HG03571 (cell line): Measurements from ENCODE around the gene CCL2.

Experiments
- ATAC-seq: cut with Tn5 transposase; IDR thresholded peaks from one replicate; pipeline ENCODE4 v1.9.1; 2021; ENCODE audit not compliant: unreplicated experiment

CCL2 gene

DNA sequence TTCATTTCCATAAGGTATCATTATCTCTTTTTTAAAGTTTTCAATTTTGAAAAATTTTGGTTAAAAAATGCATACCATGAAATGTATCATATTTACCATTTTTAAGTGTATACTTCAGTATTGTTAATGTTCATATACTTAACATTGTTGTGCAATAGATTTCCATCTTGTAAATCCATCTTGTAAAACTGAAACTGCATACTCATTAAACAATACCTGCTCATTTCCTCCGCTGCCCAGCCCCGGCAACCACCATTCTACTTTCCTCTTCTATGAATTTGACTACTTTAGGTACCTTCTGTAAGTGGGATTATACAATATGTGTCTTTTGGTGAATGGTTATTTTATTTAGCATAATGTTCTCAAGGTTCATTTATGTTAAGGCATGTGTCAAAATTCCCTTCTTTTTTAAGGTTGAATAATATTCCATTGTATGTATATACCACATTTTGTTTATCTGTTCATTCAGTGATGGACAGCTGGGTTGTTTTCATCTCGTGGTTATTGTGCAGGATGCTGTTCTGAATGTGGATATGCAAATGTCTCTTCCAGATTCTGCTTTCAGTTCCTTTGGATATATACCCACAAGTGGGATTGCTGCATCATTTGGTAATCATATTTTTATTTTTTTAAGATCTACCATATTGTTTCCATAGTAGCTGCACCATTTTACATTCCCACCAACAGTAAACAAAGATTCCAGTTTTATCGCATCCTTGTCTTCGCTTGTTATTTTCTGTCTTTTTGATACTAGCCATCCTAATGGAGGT lies 6.7 kb downstream of the CCL2 start:
- ATAC-seq = no peak

DNA sequence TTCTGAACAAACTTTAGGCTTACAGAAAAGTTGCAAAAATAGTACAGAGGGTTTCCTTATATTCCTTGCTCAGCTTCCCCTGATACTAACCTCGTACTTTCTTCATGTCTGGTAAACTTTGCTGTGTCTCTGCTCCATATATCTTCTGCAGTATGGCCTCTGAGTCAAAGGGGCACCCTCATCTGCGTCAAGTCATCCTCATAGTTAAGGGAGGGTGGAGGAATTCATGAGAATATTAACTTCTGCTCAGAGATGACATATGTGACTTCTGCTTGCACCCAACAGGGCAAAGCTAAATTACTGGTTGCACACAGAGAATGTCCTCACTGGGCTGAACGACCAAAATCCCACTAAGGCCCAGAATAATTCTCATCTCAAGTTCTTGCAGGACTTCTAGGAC lies 10.6 kb downstream of the CCL2 start:
- no peak for ATAC-seq

DNA sequence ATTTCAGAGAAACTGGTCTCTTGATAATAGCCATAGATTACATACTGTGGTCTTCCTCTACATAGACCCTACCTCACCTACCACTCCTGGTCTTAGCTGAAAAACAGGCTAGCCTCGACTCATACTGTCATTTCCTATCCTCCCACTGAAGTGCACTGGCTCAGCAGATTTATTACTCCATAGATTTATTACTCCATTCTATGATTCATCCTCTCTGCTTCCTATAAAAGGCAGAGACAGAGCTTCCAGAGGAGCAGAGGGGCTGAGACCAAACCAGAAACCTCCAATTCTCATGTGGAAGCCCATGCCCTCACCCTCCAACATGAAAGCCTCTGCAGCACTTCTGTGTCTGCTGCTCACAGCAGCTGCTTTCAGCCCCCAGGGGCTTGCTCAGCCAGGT lies 14.9 kb downstream of the CCL2 start, which contains the start of gene CCL7:
Gene CCL7 (plus strand): TSS at position 253 of the 400 bp plus-strand sequence. CDS start 70 bp downstream, at position 323.
- no peak for ATAC-seq

DNA sequence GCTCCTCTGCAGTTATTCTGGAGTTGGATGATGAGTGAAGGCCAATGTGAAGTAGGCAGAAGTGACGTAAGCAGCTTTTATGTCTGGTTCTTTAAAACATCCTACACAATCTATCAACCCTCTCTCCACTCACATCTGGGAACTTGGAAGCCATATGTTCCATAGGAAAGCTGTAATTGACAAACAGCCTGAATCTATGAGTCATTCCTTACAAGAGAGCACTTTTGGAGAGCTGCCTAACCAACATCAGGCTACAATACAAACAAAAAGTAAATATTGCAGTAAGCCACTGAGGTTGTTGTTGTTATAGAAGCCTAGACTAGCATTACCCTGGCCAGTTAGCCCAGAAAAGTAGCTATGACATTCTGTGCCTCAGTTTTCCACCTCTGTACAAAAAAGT lies 20.8 kb downstream of the CCL2 start:
- no peak for ATAC-seq

DNA sequence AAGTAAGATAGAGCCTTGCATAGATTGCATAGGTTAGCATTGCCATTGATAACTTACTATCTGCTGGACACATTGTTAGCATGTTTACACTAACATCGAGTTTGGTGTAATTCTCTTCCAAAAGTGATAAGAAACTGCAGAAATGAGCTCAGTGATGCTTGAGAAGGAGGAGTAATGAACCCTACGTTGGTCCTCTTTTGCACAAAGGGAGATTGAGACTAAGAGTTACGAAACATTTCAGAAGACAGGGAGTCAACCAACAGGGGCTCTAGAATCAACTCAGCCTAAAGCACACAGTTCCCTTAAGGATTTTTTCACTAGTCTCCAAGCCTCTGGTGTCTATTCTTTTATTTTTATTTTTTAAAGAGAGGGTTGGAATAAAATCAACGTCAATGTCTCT lies 21.7 kb downstream of the CCL2 start:
- no peak for ATAC-seq

DNA sequence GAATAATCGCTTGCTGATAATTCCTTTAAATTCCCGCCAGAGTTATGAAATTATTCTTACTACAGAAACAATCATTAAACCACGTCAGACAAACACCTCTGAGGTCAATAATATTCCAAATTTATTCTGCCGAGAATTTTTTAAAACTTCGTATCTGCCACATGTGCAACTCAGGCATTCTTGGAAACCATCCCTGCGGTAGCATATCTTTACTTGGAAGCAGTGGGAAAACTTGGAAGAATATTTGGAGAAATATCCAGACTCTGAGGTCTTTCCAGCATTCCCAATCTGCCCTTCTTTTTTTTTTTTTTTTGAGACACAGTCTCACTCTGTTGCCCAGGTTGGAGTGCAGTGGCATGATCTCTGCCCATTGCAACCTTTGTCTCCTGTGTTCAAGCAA lies 28.5 kb downstream of the CCL2 start:
- no peak for ATAC-seq

DNA sequence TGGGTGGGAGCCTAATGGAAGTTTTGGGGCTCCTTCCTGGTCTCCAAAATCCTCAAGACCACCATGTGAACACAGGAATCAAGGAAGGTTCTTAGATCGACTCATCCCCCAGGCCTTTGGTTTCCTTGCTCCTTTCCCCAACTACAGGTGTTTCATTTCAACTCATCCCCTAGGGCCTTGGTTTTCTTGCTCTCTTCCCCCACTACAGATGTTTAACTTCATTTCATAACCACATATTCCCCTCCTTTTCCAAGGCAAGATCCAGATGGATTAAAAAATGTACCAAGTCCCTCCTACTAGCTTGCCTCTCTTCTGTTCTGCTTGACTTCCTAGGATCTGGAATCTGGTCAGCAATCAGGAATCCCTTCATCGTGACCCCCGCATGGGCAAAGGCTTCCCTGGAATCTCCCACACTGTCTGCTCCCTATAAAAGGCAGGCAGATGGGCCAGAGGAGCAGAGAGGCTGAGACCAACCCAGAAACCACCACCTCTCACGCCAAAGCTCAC lies 30.3 kb downstream of the CCL2 start, which contains the start of gene CCL11:
Gene CCL11 (plus strand): TSS at position 457 of the 507 bp plus-strand sequence. CDS start 67 bp downstream, outside the sequence.
- no peak for ATAC-seq

DNA sequence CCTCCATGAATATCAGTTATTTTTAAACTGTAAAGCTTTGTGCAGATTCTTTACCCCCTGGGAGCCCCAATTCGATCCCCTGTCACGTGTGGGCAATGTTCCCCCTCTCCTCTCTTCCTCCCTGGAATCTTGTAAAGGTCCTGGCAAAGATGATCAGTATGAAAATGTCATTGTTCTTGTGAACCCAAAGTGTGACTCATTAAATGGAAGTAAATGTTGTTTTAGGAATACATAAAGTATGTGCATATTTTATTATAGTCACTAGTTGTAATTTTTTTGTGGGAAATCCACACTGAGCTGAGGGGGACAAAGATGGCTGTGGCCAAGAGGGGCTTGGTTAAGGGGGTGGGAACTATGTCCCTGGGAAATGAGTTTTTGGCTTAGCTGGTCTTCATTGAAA lies 32.8 kb downstream of the CCL2 start:
- no peak for ATAC-seq

DNA sequence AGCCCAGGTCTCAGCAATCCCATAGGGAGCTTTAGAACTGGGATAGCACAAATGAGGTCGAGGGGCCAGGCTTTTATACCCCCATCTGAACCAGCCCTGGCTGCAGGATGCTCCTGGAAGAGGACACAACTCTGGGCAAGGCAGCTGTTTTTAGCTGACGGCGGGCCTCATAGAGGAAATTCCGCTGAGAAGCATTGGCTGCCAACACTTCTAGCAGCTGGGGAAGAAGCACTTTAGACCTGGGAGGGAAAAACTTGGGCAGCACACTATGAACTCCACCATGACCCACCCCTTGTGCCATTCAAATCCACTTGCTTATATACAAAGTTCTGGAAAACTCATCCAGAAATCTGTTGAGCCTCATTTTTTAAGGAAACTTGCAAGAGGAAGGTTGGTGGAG lies 35.5 kb downstream of the CCL2 start:
- no peak for ATAC-seq

DNA sequence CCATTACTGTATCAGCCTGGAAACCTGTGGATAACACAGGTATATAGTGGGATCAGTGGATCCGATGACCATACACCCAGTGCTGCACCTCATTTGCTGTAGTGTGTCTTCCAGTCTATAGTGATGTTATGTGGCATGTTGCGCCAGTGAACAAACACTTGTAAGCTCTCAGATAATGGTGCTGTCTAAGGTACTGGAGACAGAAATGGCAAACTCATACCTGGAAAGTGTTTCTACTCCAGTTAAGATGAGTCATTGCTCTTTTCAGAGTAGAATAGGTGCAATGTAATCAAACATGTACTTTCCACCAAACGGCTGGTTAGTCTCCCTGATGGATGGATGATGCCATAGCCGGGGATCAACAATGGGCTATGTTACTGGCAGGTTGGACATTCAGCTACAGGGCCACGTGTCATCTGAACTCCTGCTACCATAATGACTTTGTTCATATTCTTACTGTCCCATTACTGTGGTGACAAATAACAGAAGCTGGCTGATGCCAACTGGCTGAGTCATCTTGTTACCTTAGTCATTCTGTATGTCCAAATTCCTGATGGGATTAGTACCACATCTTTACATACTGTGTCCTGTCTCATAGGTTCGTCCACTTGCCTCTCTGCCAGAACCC lies 36.8 kb downstream of the CCL2 start:
- ATAC-seq = no peak

DNA sequence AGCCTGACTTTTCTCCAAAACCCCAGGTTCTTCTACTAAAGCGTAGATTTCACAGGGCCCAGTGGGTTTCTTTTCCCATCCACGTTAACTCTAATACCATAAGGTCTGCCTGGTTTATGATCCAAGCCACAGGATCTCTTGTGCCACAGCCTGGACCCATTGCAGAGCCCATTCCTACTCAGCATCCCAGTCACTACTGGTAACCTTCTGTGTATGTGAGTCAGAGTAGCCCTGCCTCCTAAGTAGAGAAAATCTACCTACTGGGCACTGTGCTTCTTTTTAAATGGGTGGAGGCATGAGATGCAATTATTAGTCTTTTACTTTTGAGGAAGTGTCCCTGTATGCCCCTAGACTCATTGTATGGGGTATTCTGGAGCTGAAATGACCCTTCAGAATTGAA lies 43.9 kb downstream of the CCL2 start:
- ATAC-seq = no peak

DNA sequence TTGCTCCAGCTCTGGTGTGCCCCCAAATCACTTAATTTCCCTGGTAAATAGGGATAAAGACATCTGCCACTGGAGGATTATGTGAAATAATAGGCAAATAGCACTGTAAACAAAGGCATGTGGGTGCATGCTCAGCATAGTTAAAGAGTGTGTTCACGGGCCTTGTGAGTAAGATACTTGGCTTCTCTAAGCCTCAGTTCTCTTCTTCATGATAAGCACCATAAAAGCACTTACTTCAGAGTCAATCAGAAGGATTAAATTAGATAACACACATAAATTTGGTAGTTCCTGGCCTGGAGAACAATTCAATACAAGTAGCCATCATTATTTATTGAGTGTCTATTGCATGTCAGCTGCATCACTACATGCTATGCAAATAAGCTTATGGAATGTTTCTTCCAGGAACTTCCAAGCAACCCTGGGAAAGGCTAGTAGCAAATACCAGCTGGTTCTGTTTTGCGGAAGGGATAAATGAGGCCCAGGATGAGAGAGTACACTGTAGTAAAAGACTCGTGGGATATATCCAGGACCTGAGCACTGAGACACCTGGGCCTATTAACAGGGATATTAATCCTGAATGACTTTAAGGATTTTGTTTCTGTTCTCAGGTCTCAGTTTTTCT lies 45.0 kb downstream of the CCL2 start:
- ATAC-seq = no peak

DNA sequence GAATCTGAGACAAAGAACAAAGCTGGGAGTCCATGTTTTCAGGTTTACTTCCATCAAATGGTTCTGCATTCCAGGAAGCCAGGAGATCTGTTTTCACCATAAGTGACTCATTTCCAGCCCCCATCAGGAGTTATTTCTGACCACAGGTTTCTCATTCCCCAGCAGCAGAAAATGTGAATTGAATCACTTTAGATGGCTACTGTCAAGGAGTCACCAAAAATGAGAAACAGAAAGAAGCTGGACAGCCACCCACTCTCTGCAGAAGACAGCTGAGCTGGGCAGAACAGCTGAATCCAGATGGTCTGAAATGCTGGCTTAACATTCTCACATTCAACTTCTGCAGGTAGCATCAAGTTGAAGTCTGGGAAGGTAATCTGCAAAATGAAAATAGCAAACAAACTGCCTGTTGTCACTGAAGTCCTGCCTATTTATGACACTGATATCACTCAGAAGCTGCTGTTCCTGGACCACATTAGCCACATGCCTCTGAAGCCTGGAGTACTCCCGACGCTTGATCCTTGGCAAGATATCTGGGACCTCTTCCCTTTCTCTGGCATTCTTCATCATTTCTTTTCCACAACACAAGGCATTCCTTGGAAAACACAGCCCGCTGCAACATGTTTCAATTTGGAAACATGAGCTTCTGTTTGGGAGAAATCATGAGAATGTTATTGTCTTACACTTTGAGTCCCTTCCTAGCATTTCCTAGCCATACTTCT lies 45.7 kb downstream of the CCL2 start:
- ATAC-seq = no peak

DNA sequence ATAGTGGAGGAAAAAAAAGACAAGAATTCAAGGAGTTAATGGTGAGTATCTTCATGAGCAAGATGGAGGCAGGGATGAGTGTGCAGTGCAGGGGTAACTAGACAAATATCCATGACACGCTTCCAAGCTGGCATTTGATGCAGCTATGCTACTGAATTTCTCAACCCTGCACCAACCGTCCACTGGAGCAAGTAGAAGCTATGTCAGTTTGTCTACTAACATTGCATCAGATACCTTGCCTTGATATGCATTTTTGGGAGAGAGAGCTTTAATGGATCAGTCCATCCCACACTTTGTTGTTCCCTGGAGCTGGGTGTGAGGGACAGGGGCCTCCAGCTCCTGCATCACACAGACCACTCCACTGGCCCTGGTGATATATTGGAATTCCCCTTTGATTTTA lies 46.9 kb downstream of the CCL2 start:
- ATAC-seq = no peak

DNA sequence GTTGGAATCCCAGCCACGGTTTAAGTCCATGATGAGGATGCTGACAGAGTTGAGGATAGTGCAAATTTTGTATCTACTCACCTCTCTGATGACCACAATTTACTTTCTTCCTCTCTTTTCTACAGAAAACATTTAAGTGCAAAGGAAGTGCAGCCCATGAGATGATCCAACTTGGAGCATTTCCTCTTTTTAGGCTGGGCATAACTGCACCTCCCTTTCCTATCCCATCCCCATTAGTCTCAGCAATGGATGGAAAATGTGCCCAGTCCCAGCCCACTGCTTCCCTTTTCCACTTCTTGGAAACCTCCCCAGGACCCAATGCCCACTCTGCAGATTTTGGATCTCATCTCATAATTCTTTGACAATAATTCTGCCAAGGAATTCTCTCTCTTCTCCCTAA lies 47.6 kb downstream of the CCL2 start:
- no peak for ATAC-seq

DNA sequence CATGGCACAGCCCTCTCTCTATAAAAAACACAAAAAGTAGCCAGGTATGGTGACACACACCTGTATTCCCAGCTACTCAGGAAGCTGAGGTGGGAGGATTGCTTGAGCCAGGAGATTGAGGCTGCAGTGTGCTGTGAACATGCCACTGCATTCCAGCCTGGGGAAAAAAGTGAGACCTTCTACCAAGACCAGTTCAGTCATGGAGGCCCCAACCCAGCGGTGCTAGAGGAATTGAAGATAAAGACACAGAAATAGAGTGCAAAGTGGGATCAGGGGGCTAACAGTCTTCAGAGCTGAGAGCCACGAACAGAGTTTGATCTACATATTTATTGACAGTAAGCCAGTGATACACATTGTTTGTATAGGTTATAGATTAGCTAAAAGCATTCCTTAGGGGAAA lies 48.5 kb downstream of the CCL2 start:
- ATAC-seq = no peak

DNA sequence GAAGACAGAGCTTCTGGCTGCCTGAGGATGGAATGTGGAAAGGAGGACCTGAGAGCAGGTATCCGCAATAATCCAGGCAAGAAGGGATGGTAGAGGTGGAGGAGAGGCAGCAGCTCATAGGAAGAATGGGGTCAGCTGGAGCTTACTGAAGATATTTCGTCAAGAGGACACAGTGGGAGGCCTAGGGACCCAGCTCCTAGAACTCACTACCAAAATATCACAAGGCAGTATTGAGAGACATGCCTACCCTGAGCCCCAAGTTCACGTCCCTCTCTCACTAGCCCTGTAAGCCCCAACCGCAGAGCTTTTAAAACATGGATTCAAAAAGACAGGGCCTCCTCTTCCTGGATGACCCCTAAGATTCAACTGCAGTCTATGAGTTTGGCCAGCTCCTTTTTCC lies 50.0 kb downstream of the CCL2 start:
- ATAC-seq = no peak

DNA sequence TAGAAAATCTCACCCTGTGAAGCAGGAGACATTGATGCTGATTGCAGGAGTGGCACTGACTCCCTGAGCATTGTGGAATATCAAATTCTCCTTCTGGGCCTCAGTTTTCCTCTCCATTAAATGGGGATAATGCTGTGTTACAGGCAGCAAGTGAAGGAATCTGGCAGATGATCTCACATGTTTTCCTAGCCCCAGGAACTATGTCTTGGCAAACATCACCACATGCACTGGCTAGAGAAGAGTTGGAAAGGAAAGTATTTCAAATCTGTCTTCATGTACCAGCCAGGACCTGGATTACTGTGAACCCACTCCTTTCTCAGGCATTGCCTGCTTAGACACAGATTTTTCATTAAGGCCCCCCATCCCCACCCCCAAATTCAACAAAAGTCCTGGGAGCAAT lies 50.5 kb downstream of the CCL2 start:
- no peak for ATAC-seq

DNA sequence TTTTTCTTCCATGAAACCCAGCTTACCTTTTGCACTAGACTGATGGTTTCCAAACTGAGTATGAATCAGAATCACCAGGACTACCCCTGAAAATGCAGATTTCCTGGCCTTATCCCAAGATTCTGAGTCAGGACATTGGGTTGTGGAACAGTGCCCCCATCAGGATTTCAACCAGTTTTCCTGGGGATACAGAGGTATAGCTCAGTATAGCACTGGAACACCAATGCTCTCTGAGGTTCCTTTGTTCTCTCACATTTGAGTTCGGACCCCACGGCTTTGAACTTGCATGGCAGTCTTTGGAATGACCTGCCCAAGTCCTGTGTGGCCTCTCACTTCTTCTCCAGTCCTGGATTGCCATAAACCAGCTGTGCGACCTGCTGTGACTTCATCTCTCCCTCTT lies 51.4 kb downstream of the CCL2 start:
- ATAC-seq = no peak
